ENCODE data around the gene COQ10A. TPM values are rescaled to one million over a fixed set of nuclear protein-coding genes. Genes with fewer than 3 reads are reported as not detected.

The COQ10A gene
- total RNA-seq (2014; rRNA removed; shearing (Covaris generic)) = 18.3 and 19.4 TPM in 2 replicates
- 12.4 and 14.4 TPM in 2 replicates for polyA plus RNA-seq (2015; cell fraction: cytosol; rRNA removed)
- 31.9 and 33.9 TPM in 2 replicates for polyA plus RNA-seq (2015; cell fraction: nucleus; rRNA removed)

- peak; percentile 85 for DNase-seq (ENCODE audit: low read depth)
Observed at GRCh38 chr12:56266693-56267442, at the start of gene COQ10A. COQ10A (plus strand) TSS chr12:56266942; CDS start chr12:56267119, 177 bp downstream.

GRCh38 chr12:56219840-56220239 lies 46.9 kb upstream of the COQ10A start:
- DNase-seq (ENCODE audit: low read depth) = no peak

GRCh38 chr12:56220611-56221231 lies 46.0 kb upstream of the COQ10A start:
- no peak for DNase-seq (ENCODE audit: low read depth)

DNA sequence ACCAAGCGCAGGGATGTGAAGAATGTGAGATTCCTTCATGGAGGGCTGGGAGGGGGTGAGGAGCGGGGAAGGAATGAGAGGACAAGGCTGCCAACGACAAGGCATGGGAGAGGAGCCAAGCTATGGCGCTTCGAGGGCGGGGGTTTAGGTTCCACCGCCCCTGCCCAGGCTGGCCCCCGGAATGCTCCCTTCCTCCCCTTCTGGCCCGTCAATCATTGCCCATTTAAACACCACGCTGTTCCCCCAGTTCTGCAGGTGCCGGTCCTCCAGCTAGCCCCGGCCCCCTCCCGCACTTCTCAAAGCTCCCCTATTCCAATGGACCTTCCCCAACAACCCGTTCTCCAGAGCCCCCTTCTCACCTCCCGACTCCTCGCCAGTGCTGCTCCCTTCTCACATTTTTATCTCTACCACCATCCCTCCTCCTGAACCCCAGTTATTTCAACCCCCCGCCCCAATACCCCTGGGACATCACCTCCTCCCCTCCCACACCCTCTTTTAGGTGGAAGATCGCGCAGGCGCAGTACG lies 45.4 kb upstream of the COQ10A start:
- peak; percentile 47 for DNase-seq (ENCODE audit: low read depth)

- DNase-seq (ENCODE audit: low read depth) = peak; percentile 99
Observed at GRCh38 chr12:56221757-56222530, 44.8 kb upstream of the COQ10A start, which contains the start of gene RNF41. RNF41 (minus strand) TSS chr12:56221922; CDS start chr12:56214047, 7,875 bp downstream.

DNA sequence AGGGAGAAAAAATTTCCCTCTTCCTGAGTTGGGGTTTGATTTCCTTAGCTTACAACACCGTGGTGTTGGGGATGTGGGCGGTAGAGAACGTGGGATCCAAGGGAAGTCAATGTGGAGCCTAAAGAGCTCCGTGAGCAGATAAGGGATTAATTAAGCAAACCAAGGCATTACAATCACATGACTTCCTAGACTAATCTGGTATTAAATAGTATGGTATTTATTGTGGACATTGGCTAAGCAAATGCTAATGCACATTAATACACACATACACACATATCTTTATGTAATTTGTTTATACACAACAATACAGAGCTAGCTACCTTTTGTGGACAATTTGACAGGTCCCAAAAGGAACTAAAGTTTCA lies 44.2 kb upstream of the COQ10A start:
- no peak for DNase-seq (ENCODE audit: low read depth)

DNA sequence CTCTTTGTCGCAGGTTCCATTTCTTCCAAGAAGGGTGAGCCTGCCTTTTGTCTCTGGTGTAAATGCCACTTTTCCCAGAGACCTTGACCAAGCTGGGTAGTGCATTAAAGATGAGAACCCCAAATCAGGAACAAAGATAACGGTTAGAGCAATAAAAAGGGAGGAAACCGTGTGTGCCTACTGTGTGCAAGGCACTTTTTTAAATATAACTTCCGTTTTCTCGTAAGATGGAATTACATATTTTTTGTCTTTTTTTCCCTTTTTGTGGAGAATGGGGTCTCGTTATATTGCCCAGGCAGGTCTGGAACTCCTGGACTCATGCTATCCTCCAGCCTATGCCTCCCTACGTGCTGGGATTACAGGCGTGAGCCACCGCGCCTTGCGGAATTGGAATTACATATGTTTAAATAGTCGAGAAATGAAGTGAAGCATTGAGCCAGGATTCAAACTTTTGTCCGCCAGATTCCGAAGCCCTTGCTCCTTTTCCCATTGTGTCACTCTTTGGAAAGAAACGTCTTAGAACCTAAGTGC lies 43.1 kb upstream of the COQ10A start:
- no peak for DNase-seq (ENCODE audit: low read depth)

DNA sequence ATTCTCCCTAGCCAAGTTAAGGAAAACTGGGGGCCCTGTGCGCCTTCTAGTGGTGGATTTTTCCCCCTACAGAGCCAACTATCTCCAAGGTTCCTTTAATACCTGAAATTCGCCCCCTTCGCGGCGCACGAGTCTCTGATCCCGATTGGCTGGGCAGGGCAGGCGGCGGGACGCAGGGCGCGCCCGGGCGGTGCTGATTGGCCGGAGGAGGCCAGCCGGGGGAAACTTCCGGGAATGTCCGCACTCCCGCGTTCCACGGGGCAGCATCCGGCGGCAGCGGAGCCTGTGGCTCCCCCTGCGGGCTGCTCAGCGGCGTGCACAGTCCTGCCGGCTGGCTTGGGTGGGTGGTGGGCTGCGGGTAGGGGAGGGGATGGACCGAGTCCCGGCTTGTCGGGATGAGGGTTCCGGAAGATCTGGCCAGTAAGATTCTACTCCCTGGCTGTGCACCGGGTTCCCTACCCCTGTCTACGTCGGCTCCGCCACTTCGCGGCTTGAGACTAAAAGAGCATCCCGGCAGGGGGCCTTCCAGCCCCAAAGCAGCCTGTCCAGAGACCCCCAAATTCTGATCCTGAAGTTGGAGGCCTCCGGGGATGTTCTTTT lies 42.5 kb upstream of the COQ10A start, which contains the start of gene NABP2:
NABP2 (plus strand) TSS at position 241 of the 600 bp plus-strand sequence. CDS start 515 bp downstream, outside the sequence.
- peak; percentile 98 for DNase-seq (ENCODE audit: low read depth)

DNA sequence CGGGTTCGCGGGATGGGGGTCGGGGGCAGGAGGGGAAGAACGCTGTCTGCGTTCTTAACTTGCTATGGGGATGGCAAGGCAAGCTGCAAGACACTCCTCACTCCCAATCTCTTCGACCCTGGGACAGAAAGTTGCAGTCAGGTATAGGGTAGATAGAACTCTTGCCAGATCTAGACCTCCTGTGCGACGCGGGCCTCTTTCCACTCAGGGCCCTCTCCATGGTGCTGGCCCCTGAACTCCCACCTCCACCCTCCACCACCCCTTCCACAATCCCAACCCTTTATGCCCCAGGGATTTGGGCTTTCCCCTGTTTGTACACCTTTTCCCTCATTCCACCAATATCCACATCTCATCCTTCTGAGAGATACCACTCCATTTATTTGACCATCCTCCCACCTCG lies 41.8 kb upstream of the COQ10A start:
- no peak for DNase-seq (ENCODE audit: low read depth)

DNA sequence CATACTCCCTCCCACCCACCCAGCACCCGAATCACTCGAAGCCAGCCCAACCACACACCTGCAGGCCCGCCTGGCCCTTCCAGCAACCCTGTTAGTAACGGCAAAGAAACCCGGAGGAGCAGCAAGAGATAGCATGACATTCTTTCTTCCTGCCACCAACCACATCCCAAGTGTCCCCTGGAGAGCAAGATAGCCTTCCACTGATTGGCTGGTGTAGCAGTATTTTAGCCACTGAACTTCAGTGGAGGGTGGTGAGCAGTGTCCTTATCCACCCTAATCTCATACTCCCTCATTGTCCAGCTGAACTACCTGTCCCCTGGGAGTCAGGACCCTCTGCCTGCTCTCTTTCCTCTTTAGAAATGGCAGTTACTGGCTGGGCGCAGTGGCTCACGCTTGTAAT lies 37.7 kb upstream of the COQ10A start:
- DNase-seq (ENCODE audit: low read depth) = no peak

DNA sequence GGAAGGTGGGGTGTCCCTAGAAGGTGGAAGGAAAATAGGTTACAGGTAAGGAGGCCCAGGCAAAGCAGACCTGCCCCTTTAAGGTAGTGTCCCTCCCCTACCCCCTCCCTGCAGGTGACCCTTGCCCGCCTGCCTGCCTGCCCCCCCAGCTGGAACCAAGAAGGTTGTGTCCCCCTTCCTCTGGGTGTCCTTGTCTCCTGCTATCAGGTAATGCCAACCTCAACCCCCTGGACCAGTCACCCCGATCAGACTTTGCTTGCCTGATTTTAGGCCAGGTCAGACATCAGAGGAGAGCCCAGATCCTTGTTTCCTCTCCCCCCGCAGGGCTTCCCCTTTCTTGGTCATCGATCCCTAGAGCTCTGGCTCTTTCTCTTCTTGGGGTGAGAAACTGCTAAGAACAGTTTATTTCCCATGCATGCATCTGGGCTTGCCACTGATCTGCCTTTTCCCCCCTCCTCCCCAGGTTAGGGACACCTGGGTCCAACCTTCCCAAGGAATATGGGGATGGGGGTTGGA lies 36.8 kb upstream of the COQ10A start, which contains the start of gene SLC39A5:
SLC39A5 (plus strand) TSS at position 136 of the 516 bp plus-strand sequence. CDS start 1,224 bp downstream, outside the sequence.
- DNase-seq (ENCODE audit: low read depth) = no peak

GRCh38 chr12:56230432-56231183 lies 36.1 kb upstream of the COQ10A start:
- DNase-seq (ENCODE audit: low read depth) = no peak

- no peak for DNase-seq (ENCODE audit: low read depth)
Observed at GRCh38 chr12:56231184-56231582, 35.6 kb upstream of the COQ10A start.

DNA sequence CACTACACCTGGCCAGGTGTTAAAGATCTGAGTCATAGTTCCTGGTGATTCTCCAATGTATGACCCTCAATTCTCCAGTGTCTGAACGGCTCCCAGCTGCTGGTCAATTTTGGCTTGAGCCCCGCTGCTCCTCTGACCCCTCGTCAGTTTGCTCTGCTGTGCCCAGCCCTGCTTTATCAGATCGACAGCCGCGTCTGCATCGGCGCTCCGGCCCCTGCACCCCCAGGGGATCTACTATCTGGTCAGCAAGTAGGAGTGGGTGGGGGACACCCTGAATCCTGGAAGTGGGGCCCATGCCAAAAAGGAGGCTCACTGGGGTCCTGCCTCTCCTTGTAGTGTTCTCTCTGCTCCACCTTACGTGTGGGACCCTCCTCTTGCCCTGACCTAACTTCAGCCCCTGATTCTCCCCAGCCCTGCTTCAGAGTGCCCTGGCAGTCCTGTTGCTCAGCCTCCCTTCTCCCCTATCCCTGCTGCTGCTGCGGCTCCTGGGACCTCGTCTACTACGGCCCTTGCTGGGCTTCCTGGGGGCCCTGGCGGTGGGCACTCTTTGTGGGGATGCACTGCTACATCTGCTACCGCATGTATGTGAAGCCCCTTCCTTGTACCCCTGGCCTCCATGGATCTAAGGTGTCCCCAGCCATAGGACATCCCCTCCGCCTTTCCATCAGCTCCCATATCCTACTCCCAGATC lies 31.9 kb upstream of the COQ10A start:
- DNase-seq (ENCODE audit: low read depth) = no peak

GRCh38 chr12:56236091-56236490 lies 30.7 kb upstream of the COQ10A start:
- DNase-seq (ENCODE audit: low read depth) = no peak

- DNase-seq (ENCODE audit: low read depth) = no peak
Observed at GRCh38 chr12:56236985-56237384, 29.8 kb upstream of the COQ10A start.

- DNase-seq (ENCODE audit: low read depth) = no peak
Observed at GRCh38 chr12:56237552-56237951, 29.2 kb upstream of the COQ10A start.

- DNase-seq (ENCODE audit: low read depth) = no peak
Observed at GRCh38 chr12:56241424-56242303, 25.1 kb upstream of the COQ10A start.
